HL-60 (cell line): ENCODE data around the gene INTS1.

Experiments
- SPI1 ChIP-seq: IDR thresholded peaks from 2 replicates; pipeline ENCODE4 v1.6.1; 2012; ENCODE audit warnings: low read depth, mild to moderate bottlenecking, borderline replicate concordance
- TF ChIP-seq, protein P1 (sequence below): IDR thresholded peaks from one replicate; pipeline ENCODE4 v1.5.1; 2011; ENCODE audit warnings: low read length, control low read depth, inconsistent platforms; ENCODE audit not compliant: insufficient read depth

DNA sequence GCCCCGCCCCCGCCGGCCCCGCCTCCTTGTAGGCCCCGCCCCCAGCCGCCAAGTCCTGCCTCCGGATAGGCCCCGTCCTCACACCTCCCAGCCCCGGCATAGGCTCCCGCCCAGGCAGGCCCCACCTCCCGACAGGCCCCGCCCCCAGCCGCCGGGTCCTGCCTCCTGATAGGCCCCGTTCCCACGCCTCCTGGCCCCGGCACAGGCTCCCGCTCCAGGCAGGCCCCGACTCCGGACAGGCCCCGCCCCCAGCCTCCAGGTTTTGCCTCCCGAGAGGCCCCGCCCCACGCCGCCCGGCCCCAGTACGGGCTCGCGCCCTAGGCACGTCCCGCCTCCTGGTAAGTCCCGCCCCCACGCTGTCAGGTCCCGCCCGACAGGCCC lies 44.7 kb downstream of the INTS1 start:
- TF ChIP-seq, protein P1, sequence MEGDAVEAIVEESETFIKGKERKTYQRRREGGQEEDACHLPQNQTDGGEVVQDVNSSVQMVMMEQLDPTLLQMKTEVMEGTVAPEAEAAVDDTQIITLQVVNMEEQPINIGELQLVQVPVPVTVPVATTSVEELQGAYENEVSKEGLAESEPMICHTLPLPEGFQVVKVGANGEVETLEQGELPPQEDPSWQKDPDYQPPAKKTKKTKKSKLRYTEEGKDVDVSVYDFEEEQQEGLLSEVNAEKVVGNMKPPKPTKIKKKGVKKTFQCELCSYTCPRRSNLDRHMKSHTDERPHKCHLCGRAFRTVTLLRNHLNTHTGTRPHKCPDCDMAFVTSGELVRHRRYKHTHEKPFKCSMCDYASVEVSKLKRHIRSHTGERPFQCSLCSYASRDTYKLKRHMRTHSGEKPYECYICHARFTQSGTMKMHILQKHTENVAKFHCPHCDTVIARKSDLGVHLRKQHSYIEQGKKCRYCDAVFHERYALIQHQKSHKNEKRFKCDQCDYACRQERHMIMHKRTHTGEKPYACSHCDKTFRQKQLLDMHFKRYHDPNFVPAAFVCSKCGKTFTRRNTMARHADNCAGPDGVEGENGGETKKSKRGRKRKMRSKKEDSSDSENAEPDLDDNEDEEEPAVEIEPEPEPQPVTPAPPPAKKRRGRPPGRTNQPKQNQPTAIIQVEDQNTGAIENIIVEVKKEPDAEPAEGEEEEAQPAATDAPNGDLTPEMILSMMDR = no peak
- no peak for TF ChIP-seq SPI1
